K562 (cell line): ENCODE results near the gene APBA2. TPM values are rescaled to one million over a fixed set of nuclear protein-coding genes. Genes with fewer than 3 reads are reported as not detected.

Source experiments
- ATAC-seq: fragments of 200-7000 bp; cut with Tn5 transposase; 3 replicates; pipeline ENCODE4 v1.9.1; 2020; ENCODE audit warnings: moderate library complexity
- BruUV-seq: library from RNA; stranded (reverse); fragments of 400-500 nt; replicated peaks from 2 replicates; lab custom pipeline; 2021; lab: Mats Ljungman, UMichigan
- CTCF ChIA-PET: fragments of 300-600 bp; formaldehyde crosslinking; extraction: SDS; loops from one replicate; lab custom pipeline; 2021; ENCODE audit warnings: low intra/inter-chr PET ratio; lab: Yijun Ruan, JAX
- POLR2A ChIA-PET: fragments of 300-600, 350-650 bp; sonication (Branson Sonifier 250); formaldehyde crosslinking; extraction: SDS; loops from one replicate; lab custom pipeline; 2021; ENCODE audit warnings: antibody characterized with exemption, inconsistent platforms; lab: Yijun Ruan, JAX
- DNase-seq, 4 experiments: peaks; one replicate each; pipeline versions ENCODE4 v3.0.0 to v3.0.0-alpha.2; 2011 to 2018; ENCODE audit warnings: low spot score in 3 of 4, mixed read lengths in 3 of 4; ENCODE audit errors: extremely low read depth in 1 of 4
- FAIRE-seq: peaks from 2 replicates; lab custom pipeline; 2011; peaks lifted over from hg19 to GRCh38; lab: Jason Lieb, UNC
- H2AFZ ChIP-seq: 2 replicates; pipeline ENCODE4 v1.6.0; 2011; ENCODE audit warnings: low read depth, low read length, control low read depth, inconsistent platforms
- H3K27ac ChIP-seq: fragments of 200-600 bp; 3 replicates; pipeline ENCODE4 v1.8.0; 2011; ENCODE audit warnings: low read depth, mild to moderate bottlenecking, control low read depth, inconsistent platforms, low read length, moderate library complexity, mixed read lengths; ENCODE audit errors: extremely low read depth
- H3K27me3 ChIP-seq, 2 experiments: fragments of 300-600 bp in 1 of 2; 2 replicates in 1 of 2; 3 replicates in 1 of 2; pipeline versions ENCODE4 v1.6.0 to v1.8.0; 2011; ENCODE audit warnings: inconsistent platforms in 2 of 2, low read length in 2 of 2, mild to moderate bottlenecking in 1 of 2, mixed read lengths in 1 of 2, moderate library complexity in 1 of 2; ENCODE audit not compliant: control insufficient read depth in 2 of 2, insufficient read depth in 2 of 2
- H3K36me3 ChIP-seq: fragments of 300-600 bp; 3 replicates; pipeline ENCODE4 v1.8.0; 2011; ENCODE audit warnings: mild to moderate bottlenecking, low read length, inconsistent platforms; ENCODE audit not compliant: control insufficient read depth, insufficient read depth
- H3K4me1 ChIP-seq, 2 experiments: fragments of 200-600 bp in 1 of 2; replicated peaks in 1 of 2; 2 replicates in 1 of 2; 3 replicates in 1 of 2; pipeline versions ENCODE4 v1.5.1 to v1.8.0; 2011; ENCODE audit warnings: inconsistent platforms in 2 of 2, low read length in 2 of 2, mild to moderate bottlenecking in 1 of 2, mixed read lengths in 1 of 2, moderate library complexity in 1 of 2; ENCODE audit not compliant: control insufficient read depth in 2 of 2, insufficient read depth in 2 of 2
- H3K4me2 ChIP-seq: 2 replicates; pipeline ENCODE4 v1.6.1; 2011; ENCODE audit warnings: low read length, control low read depth, inconsistent platforms, mixed read lengths; ENCODE audit not compliant: insufficient read depth
- H3K4me3 ChIP-seq: fragments of 200-600 bp; sonication (generic), shearing (Covaris generic); 2 replicates; pipeline ENCODE4 v1.5.1; 2016; ENCODE audit warnings: control low read depth, inconsistent platforms
- H3K79me2 ChIP-seq: fragments of 200-600 bp; 3 replicates; pipeline ENCODE4 v1.8.0; 2011; ENCODE audit warnings: low read length, inconsistent platforms; ENCODE audit not compliant: control insufficient read depth, insufficient read depth
- H3K9ac ChIP-seq, 2 experiments: 2 replicates each; pipeline versions ENCODE4 v1.6.0 to v1.6.1; 2011; ENCODE audit warnings: low read depth in 2 of 2, low read length in 2 of 2, control low read depth in 1 of 2, inconsistent platforms in 1 of 2, mild to moderate bottlenecking in 1 of 2, mixed read lengths in 1 of 2; ENCODE audit not compliant: insufficient read depth in 1 of 2
- H3K9me1 ChIP-seq: one replicate; pipeline ENCODE4 v1.6.0; 2011; ENCODE audit warnings: inconsistent platforms, mild to moderate bottlenecking, low read length, moderate library complexity; ENCODE audit not compliant: control insufficient read depth, insufficient read depth
- H3K9me3 ChIP-seq: replicated peaks from 2 replicates; pipeline ENCODE4 v1.5.1; 2011; ENCODE audit warnings: low read depth, low read length, inconsistent platforms; ENCODE audit not compliant: control insufficient read depth, insufficient read depth
- H4K20me1 ChIP-seq: replicated peaks from 2 replicates; pipeline ENCODE4 v1.6.1; 2011; ENCODE audit warnings: low read length, inconsistent platforms, mixed read lengths; ENCODE audit not compliant: control insufficient read depth, insufficient read depth
- ARNT ChIP-seq, 2 experiments: fragments of 450-650 bp; IDR thresholded peaks; 2 replicates each; pipeline ENCODE4 v1.6.1; 2016; ENCODE audit warnings: mild to moderate bottlenecking in 1 of 2
- MECOM ChIP-seq: fragments of 250-450 bp; sonication (Bioruptor Pico); IDR thresholded peaks from 2 replicates; pipeline ENCODE4 v1.8.0; 2022; ENCODE audit warnings: inconsistent platforms
- NCOA4 ChIP-seq: fragments of 450-650 bp; IDR thresholded peaks from 2 replicates; pipeline ENCODE4 v1.6.1; 2018; ENCODE audit warnings: mild to moderate bottlenecking; ENCODE audit not compliant: partially characterized antibody
- POLR2G ChIP-seq: fragments of 200-400 bp; formaldehyde crosslinking; IDR thresholded peaks from 2 replicates; pipeline ENCODE4 v1.6.1; 2017; ENCODE audit warnings: low read depth, mild to moderate bottlenecking, antibody characterized with exemption, low read length, moderate library complexity
- RBM25 ChIP-seq: fragments of 200-400 bp; formaldehyde crosslinking; IDR thresholded peaks from 2 replicates; pipeline ENCODE4 v1.6.1; 2018; ENCODE audit warnings: low read length, low read depth, moderate library complexity; ENCODE audit not compliant: severe bottlenecking
- TAF9B ChIP-seq: fragments of 450-650 bp; IDR thresholded peaks from 2 replicates; pipeline ENCODE4 v1.6.1; 2018; ENCODE audit warnings: mild to moderate bottlenecking; ENCODE audit not compliant: partially characterized antibody
- USF2 ChIP-seq: sonication (generic); formaldehyde crosslinking; IDR thresholded peaks from 2 replicates; pipeline ENCODE4 v1.5.0; 2020; ENCODE audit warnings: missing genetic modification reagents
- ZC3H11A ChIP-seq: IDR thresholded peaks from 2 replicates; pipeline ENCODE4 v1.6.1; 2012; ENCODE audit warnings: low read depth, low read length, improper control_type of control experiment
- ZNF12 ChIP-seq: sonication (generic); formaldehyde crosslinking; IDR thresholded peaks from 2 replicates; pipeline ENCODE4 v1.4.0; 2020; ENCODE audit warnings: mild to moderate bottlenecking, missing genetic modification reagents
- ZNF184 ChIP-seq: sonication (generic); formaldehyde crosslinking; IDR thresholded peaks from 2 replicates; pipeline ENCODE4 v1.5.0; 2020; ENCODE audit warnings: missing genetic modification reagents
- ZNF407 ChIP-seq: fragments of 450-650 bp; IDR thresholded peaks from 2 replicates; pipeline ENCODE4 v1.6.1; 2016; ENCODE audit warnings: low read depth
- WGBS: fragments of 100-300 bp; shearing (Covaris generic); methylation state at CpG from one replicate; pipeline ENCODE4 v1.1.6; 2016; ENCODE audit warnings: low coverage, mixed read lengths; ENCODE audit not compliant: insufficient coverage; ENCODE audit errors: missing lambda C conversion rate; 5-methylcytosine and 5-hydroxymethylcytosine counted together
- in situ Hi-C: fragments of 300-500 bp; cut with MboI; formaldehyde crosslinking; loops from 4 replicates; pipeline ENCODE4 v1.15.0; 2018; ENCODE audit warnings: inconsistent platforms, mixed read lengths
- intact Hi-C: fragments of 100-400 bp; cut with micrococcal nuclease; formaldehyde crosslinking; loops from 2 replicates; pipeline ENCODE4 v1.14.2; 2022
- polyA plus RNA-seq, 8 experiments: library from polyadenylated mRNA; depleted of rRNA in 4 of 8; stranded (reverse) in 5 of 8; unstranded in 3 of 8; fragments of >200 nt; fragmentation: Nextera tagmentation in 2 of 8; fragmentation: Illumina TruSeq in 1 of 8; extraction: Ambion mirVana in 2 of 8; extraction: Trizol in 1 of 8; gene quantifications; 2 replicates each; pipeline versions ENCODE4 v1.2.1 to v1.2.3, GENCODE V29; 2011 to 2014; ENCODE audit warnings: inconsistent platforms in 1 of 8, missing spikeins in 1 of 8
- total RNA-seq, 7 experiments: library from RNA; depleted of rRNA in 6 of 7; stranded (reverse); fragments of >200 nt in 6 of 7; fragmentation: Illumina TruSeq in 2 of 7; extraction: Trizol in 2 of 7; gene quantifications; 2 replicates each; pipeline versions ENCODE4 v1.2.1 to v1.2.3, GENCODE V29; 2011 to 2021; ENCODE audit warnings: low replicate concordance in 1 of 7
- TF ChIP-seq, protein P1 (sequence below): conservative IDR thresholded peaks from 2 replicates; pipeline ENCODE4 v1.6.1; 2011; ENCODE audit warnings: low read depth, mild to moderate bottlenecking, low read length; ENCODE audit not compliant: control insufficient read depth

The APBA2 gene
- total and polyA plus RNA-seq, 9 of the 15 experiments (the other 6 are each of a cell fraction or from before 2014, with no cell fraction given), result 0.24 to 40.9 (median 25.2) TPM

DNA sequence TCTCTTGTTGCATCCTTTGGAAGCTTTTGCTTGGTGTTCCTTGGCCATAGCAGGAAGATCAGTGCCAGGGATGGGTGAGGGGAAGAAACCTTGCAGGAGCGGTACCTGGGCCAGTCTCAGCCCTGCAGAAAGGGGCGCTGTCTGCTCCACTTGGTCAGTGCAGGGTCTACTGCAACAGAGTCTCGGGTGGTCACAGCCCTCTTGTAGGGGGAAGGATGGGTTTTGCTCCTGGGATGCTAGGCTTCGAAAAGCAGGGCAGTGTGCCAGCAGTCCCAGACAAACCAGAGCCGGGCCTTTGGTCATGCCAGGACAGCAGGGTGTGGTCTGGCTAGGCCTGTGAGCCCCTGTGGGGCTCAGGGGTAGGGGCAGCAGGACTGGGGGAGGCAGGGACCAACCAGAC lies 186.7 kb downstream of the APBA2 start:
- Histone ChIP-seq H3K36me3 (peaks cover 7% of the 10 kb centered on the region; the same call in 1 of the 3 replicates), H3K79me2 (peaks cover 6% of the 10 kb centered on the region; the same call in 2 of the 3 replicates), H3K4me3 (no peak overlapping the region), H4K20me1 (peaks cover 14% of the 10 kb centered on the region), H3K4me1 (peaks cover 7% of the 10 kb centered on the region in 2 experiments), H3K9ac (no peak overlapping the region), H3K4me2 (no peak overlapping the region), H2AFZ (no peak overlapping the region), H3K27me3 (no peaks in the 10 kb centered on the region), H3K9me3 (0 out of 2 replicates have a peak, but pooled peaks cover 3% of the 10 kb centered on the region), H3K9me1 (no peaks in the 10 kb centered on the region), H3K27ac (no peak overlapping the region)
- in situ Hi-C loops (no loop called here), intact Hi-C loops (no loop called here)
- ChIA-PET CTCF (no interaction called here), POLR2A (no interaction called here)
- ATAC-seq, result no peak
- no peak for DNase-seq
- no peak for FAIRE-seq
- 60% methylated on average over 5 of the region's 5 CpGs for WGBS
- BruUV-seq, result no TSS peak
- TF ChIP-seq ZNF12 (CRISPR knock-in tag) (no peak), USF2 (CRISPR knock-in tag) (no peak), ZNF184 (CRISPR knock-in tag) (no peak), ZC3H11A (no peak), ARNT (IDR thresholded peaks at IDR 0.05) (no peak), TAF9B (no peak), RBM25 (no peak), POLR2G (no peak), MECOM (no peak), ZNF407 (no peak), NCOA4 (no peak)
- TF ChIP-seq, protein P1, sequence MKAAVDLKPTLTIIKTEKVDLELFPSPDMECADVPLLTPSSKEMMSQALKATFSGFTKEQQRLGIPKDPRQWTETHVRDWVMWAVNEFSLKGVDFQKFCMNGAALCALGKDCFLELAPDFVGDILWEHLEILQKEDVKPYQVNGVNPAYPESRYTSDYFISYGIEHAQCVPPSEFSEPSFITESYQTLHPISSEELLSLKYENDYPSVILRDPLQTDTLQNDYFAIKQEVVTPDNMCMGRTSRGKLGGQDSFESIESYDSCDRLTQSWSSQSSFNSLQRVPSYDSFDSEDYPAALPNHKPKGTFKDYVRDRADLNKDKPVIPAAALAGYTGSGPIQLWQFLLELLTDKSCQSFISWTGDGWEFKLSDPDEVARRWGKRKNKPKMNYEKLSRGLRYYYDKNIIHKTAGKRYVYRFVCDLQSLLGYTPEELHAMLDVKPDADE, result no peak
